PFSK-1 (cell line): Measurements from ENCODE around the gene NDUFAF5. TPM values are rescaled to one million over a fixed set of nuclear protein-coding genes. Genes with fewer than 3 reads are reported as not detected.

ENCODE experiments used
- FOXP2 ChIP-seq: optimal IDR thresholded peaks from 2 replicates; pipeline ENCODE3; 2011; ENCODE audit warnings: borderline replicate concordance, control low read depth, inconsistent platforms; ENCODE audit not compliant: insufficient read depth; ENCODE audit errors: extremely low read length, extremely low read depth
- POLR2AphosphoS5 ChIP-seq: IDR thresholded peaks from 2 replicates; pipeline ENCODE4 v1.6.1; 2012; ENCODE audit warnings: low read depth, mild to moderate bottlenecking, control low read depth, low read length, moderate library complexity
- REST ChIP-seq, 2 experiments: IDR thresholded peaks; 2 replicates each; pipeline versions ENCODE4 v1.6.1 to v1.8.0; 2011 to 2012; ENCODE audit warnings: low read depth in 2 of 2, low read length in 2 of 2, control low read depth in 1 of 2, inconsistent platforms in 1 of 2, mild to moderate bottlenecking in 1 of 2, moderate library complexity in 1 of 2; ENCODE audit not compliant: insufficient read depth in 1 of 2
- SIN3A ChIP-seq: IDR thresholded peaks from 2 replicates; pipeline ENCODE4 v1.6.1; 2012; ENCODE audit warnings: mild to moderate bottlenecking, low read length, moderate library complexity, borderline replicate concordance; ENCODE audit not compliant: insufficient read depth
- TAF1 ChIP-seq: IDR thresholded peaks from 2 replicates; pipeline ENCODE4 v1.6.1; 2012; ENCODE audit warnings: low read length, control low read depth, borderline replicate concordance; ENCODE audit not compliant: insufficient read depth
- polyA plus RNA-seq: library from polyadenylated mRNA; unstranded; fragments of >200 nt; gene quantifications from one replicate; pipeline ENCODE4 v1.2.1, GENCODE V29; 2012; ENCODE audit warnings: low read depth, missing spikeins; ENCODE audit not compliant: insufficient read length

NDUFAF5 gene
- polyA plus RNA-seq = 14.2 TPM

GRCh38 chr20:13784893-13785715 lies at the start of gene NDUFAF5, which contains the start of gene ESF1:
Gene NDUFAF5, plus strand, starts transcription at chr20:13785028. Its CDS starts 41 bp downstream, at chr20:13785069.
Gene ESF1, minus strand, starts transcription at chr20:13784919. Its CDS starts 1,779 bp downstream, at chr20:13783140.
- TF ChIP-seq TAF1 (peak; percentile 94; the same call in 1 of the 2 replicates), FOXP2 (peak; percentile 60), SIN3A (peak; percentile 97), REST (IDR thresholded peaks at IDR 0.05; ENCODE audit: insufficient read depth in 1 of 2, low read depth in 2 of 2, low read length in 2 of 2) (peak; percentile 64 to 73; a peak in 3 of 4 replicates), POLR2AphosphoS5 (peak; percentile 66; the same call in 1 of the 2 replicates)

- TF ChIP-seq FOXP2 (no peak), TAF1 (no peak), POLR2AphosphoS5 (no peak), REST (IDR thresholded peaks at IDR 0.05; ENCODE audit: insufficient read depth in 1 of 2, low read depth in 2 of 2, low read length in 2 of 2) (no peak), SIN3A (no peak)
These were observed 49.0 kb upstream of the NDUFAF5 start for GRCh38 chr20:13735826-13736225.

GRCh38 chr20:13736436-13737191 lies 48.2 kb upstream of the NDUFAF5 start:
- TF ChIP-seq FOXP2 (no peak), TAF1 (no peak), REST (IDR thresholded peaks at IDR 0.05; ENCODE audit: insufficient read depth in 1 of 2, low read depth in 2 of 2, low read length in 2 of 2) (no peak), SIN3A (no peak), POLR2AphosphoS5 (no peak)

- no peak for TF ChIP-seq TAF1
These were observed 44.8 kb upstream of the NDUFAF5 start for GRCh38 chr20:13739731-13740649.

- no peak for TF ChIP-seq TAF1
- TF ChIP-seq FOXP2 = no peak
- TF ChIP-seq REST (IDR thresholded peaks at IDR 0.05; ENCODE audit: insufficient read depth in 1 of 2, low read depth in 2 of 2, low read length in 2 of 2) = no peak
- TF ChIP-seq POLR2AphosphoS5 = no peak
- TF ChIP-seq SIN3A = no peak
These were observed 42.9 kb upstream of the NDUFAF5 start for GRCh38 chr20:13741879-13742278.
